Epithelial cell of esophagus (primary cell): ENCODE data around the gene PDK4.
A peak's percentile ranks its signal among the peaks of the same experiment; 100 is the strongest.
"Not testable (repeated sequence)": the region's sequence is repeated elsewhere in the genome, so short reads cannot be mapped to it uniquely, and the experiment has no call there.

Source experiments
- DNase-seq: peaks from one replicate; pipeline ENCODE4 v3.0.0; 2010; ENCODE audit warnings: low read depth
- H3K4me3 ChIP-seq: 2 replicates; pipeline ENCODE4 v1.5.1; 2011; ENCODE audit warnings: mild to moderate bottlenecking, low read length, control low read depth
- TF ChIP-seq, protein P1 (sequence below): IDR thresholded peaks from 2 replicates; pipeline ENCODE4 v1.5.1; 2011; ENCODE audit warnings: low read depth, mild to moderate bottlenecking, low read length, control low read depth, inconsistent platforms; ENCODE audit not compliant: insufficient read depth; ENCODE audit errors: missing control alignments

Gene PDK4

DNA sequence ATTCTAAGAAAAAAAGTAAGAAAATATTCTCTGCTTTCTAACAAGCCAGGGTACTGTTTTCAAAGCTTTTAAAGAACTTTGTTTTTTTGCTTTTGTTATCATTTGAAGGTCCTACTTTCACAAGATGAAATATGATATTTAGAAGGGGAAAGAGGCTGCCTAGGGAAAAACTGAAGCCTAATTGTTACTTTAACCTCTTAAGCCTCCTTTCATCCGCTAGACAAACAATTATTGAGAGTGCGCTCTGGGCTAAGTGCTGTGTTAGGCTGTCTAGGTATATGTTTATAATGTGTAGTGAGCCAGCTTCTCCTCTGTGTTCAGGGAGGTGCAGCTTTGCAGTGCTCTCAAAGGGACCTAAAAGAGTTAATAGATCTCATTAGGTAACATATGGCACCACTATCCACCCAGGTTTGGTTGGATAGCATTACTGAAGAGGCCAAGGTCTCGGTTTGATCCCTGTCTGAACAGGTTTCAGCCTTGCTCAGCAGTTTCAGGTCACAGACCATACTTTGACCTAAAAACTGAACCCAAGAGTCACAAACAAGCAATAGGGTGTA is 17.9 kb downstream of the PDK4 start:
- H3K4me3 ChIP-seq, result no peak overlapping the region
- TF ChIP-seq, protein P1, sequence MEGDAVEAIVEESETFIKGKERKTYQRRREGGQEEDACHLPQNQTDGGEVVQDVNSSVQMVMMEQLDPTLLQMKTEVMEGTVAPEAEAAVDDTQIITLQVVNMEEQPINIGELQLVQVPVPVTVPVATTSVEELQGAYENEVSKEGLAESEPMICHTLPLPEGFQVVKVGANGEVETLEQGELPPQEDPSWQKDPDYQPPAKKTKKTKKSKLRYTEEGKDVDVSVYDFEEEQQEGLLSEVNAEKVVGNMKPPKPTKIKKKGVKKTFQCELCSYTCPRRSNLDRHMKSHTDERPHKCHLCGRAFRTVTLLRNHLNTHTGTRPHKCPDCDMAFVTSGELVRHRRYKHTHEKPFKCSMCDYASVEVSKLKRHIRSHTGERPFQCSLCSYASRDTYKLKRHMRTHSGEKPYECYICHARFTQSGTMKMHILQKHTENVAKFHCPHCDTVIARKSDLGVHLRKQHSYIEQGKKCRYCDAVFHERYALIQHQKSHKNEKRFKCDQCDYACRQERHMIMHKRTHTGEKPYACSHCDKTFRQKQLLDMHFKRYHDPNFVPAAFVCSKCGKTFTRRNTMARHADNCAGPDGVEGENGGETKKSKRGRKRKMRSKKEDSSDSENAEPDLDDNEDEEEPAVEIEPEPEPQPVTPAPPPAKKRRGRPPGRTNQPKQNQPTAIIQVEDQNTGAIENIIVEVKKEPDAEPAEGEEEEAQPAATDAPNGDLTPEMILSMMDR, result no peak
- DNase-seq, result no peak

DNA sequence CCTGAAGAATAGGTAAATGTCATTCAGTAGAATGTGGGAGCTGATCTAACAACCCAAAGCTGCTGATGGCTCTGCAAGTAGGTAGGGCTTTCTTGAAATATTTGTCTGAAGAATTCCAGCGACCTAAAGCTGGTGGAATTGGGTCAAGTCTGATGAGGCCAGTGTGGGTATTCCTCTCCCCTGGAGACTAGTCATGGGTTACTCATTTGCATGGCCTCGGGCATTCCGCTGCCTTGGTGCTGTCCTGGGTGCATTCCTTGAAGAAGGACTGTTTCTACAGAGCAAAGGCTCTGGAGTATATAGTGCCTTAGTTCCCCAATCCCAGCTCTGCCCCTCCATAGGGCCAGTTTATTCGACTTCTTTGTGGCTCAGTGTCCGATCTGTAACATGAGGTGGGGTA is 19.2 kb downstream of the PDK4 start:
- H3K4me3 ChIP-seq, result no peak overlapping the region
- TF ChIP-seq, protein P1, result no peak
- peak; percentile 60 for DNase-seq

DNA sequence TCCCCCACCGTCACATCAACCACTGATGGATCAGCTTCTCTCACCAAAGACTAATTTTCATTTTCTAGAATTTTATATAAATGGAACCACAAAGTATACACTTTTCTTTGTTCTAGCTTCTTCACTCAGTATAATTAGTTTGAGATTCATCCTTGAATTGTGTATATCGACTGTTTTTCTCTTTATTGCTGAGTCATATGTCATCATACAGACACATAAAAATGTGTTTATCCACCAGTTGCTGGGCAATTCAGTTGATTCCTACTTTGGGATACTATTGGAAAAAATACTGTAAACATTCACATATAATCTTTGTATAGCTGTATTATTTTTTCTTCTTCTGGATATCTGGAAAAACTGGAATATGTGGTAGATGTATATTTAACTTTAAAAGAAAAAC is 26.6 kb downstream of the PDK4 start:
- no peak overlapping the region for H3K4me3 ChIP-seq
- no peak for DNase-seq
- TF ChIP-seq, protein P1, result no peak

DNA sequence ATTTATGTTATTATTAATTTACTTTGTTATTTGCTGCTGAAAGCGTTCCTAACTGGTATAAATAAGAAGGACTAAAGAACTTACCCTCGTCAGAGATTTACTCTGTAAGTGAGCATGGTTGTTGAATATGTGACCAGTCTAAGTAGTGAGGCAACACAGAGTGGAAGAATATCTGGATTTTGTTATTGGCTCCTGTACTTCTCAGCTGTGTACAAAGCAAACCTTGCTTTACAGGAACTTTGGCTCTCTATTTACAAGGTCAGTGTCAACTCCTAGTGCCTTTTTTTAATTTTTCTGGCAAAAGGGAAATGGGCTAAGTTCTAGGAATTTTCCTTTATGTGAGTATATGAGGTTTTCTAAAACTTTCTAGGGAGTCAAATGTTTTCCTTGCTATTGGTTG is 35.6 kb downstream of the PDK4 start:
- TF ChIP-seq, protein P1, result no peak
- H3K4me3 ChIP-seq, result no peak overlapping the region
- DNase-seq, result no peak

DNA sequence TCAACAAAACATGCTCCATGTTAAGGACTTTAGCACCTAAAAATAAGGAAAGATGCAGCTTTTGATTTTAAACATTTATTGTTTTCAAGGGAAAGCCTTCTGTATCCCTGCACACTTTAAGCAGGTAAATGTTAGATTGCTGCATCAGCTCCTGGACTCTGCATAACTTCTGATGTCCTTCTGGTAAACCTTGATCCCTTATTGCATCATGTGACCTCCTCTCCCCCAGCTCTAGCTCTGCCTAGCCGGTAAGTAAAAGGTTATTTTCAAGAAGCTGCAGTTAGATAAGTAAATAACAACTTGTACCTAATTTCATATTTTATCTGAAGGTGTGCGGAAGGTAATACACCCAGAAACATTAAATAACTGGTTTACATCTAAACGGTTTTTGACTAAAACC is 37.5 kb downstream of the PDK4 start:
- TF ChIP-seq, protein P1, result no peak
- no peak for DNase-seq
- no peak overlapping the region for H3K4me3 ChIP-seq

DNA sequence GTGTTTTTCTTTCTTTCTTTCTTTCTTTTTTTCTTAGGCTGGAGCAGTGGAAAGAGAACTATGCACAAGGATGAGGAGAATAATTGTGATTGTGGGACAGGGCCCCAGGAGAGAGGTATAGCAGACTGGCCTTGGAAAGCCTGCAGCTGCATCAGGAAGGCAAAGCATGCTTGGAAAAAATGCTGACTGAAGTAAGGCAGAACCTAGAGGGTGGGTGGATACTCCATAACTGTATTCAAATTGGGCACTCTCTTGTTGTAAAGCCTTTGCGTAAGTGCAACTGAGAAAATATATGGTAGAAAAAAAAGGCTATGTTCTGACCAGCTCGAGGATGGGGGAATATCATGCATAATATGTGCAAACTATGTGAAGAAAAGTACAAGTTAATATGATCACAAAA is 39.5 kb downstream of the PDK4 start:
- no peak overlapping the region for H3K4me3 ChIP-seq
- TF ChIP-seq, protein P1, result no peak
- DNase-seq, result no peak

DNA sequence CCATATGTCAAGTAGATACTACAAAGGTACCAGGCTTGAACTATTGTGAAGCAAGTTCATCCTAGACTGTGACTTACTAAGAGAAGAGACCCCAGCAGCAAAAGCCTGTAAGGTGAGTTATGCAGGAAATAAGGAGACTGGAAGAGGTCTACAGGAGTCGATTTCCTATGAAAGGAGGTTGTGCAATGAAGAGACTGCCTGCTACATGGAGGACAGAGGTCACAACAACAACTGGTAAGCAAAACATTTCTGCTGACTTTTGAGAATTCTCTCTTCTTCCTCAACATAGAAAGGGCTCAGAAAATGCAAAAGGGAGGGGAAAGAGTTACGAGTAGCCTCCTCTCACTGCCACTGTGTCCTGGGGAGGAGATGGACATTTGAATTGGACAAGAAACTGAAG is 42.4 kb downstream of the PDK4 start:
- no peak for DNase-seq
- no peak overlapping the region for H3K4me3 ChIP-seq
- TF ChIP-seq, protein P1, result no peak

DNA sequence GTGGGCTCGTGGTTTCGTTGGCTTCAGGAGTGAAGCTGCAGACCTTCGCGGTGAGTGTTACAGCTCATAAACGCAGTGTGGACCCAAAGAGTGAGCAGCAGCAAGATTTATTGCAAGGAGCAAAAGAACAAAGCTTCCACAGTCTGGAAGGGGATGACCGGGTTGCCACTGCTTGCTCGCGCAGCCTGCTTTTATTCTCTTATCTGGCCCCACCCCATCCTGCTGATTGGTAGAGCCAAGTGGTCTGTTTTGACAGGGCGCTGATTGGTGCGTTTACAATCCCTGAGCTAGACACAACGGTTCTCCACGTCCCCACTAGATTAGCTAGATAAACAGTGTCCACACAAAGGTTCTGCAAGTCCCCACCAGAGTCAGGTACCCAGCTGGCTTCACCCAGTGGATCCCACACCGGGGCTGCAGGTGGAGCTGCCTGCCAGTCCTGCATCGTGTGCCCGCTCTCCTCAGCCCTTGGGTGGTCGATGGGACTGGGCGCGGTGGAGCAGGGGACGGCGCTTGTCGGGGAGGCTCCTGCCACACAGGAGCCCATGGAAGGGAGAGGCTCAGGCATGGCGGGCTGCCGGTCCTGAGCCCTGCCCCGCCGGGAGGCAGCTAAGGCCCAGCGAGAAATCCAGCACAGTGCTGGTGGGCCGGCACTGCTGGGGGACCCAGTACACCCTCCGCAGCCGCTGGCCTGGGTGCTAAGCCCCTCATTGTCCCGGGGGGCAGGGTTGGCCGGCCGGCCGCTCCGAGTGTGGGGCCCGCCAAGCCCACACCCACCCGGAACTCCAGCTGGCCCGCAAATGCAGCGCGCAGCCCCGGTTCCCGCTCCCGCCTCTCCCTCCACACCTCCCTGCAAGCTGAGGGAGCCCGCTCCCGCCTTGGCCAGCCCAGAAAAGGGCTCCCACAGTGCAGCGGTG is 44.0 kb downstream of the PDK4 start:
- not testable (repeated sequence) for H3K4me3 ChIP-seq, DNase-seq
